ENCODE measurements around the gene TMC1. TPM values are rescaled to one million over a fixed set of nuclear protein-coding genes. Genes with fewer than 3 reads are reported as not detected.

TMC1 gene
- total and polyA plus RNA-seq, 2 of the 8 experiments (the other 6 are each of a cell fraction or from before 2014, with no cell fraction given), result 0.95 to 0.98 TPM

DNA sequence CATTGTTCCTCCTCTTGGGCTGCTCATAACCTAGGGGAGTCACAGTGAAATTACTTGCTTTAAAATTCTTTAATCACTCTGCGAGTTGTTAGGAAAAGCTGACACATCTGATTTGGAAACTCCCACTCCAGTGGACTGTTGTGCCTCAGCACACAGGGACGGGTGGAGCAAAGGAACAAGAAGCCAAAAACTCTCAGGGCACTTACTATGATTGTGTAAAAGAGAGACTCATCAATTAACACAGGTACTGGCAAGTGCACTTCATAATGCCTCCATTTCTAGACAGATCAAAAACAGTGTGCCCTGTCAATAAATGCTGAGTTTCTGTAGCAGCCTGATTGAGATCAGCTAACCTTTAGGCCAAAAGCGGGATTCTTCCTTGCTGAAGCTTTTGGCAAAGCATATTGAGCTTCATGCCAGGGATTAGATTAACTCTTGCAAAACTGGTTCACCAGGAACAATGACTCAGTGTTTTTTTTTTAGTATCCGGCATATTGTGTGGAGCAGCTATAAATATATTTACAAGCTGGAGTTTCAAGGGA lies 55.9 kb downstream of the TMC1 start (continued):
- TF ChIP-seq, protein P1, sequence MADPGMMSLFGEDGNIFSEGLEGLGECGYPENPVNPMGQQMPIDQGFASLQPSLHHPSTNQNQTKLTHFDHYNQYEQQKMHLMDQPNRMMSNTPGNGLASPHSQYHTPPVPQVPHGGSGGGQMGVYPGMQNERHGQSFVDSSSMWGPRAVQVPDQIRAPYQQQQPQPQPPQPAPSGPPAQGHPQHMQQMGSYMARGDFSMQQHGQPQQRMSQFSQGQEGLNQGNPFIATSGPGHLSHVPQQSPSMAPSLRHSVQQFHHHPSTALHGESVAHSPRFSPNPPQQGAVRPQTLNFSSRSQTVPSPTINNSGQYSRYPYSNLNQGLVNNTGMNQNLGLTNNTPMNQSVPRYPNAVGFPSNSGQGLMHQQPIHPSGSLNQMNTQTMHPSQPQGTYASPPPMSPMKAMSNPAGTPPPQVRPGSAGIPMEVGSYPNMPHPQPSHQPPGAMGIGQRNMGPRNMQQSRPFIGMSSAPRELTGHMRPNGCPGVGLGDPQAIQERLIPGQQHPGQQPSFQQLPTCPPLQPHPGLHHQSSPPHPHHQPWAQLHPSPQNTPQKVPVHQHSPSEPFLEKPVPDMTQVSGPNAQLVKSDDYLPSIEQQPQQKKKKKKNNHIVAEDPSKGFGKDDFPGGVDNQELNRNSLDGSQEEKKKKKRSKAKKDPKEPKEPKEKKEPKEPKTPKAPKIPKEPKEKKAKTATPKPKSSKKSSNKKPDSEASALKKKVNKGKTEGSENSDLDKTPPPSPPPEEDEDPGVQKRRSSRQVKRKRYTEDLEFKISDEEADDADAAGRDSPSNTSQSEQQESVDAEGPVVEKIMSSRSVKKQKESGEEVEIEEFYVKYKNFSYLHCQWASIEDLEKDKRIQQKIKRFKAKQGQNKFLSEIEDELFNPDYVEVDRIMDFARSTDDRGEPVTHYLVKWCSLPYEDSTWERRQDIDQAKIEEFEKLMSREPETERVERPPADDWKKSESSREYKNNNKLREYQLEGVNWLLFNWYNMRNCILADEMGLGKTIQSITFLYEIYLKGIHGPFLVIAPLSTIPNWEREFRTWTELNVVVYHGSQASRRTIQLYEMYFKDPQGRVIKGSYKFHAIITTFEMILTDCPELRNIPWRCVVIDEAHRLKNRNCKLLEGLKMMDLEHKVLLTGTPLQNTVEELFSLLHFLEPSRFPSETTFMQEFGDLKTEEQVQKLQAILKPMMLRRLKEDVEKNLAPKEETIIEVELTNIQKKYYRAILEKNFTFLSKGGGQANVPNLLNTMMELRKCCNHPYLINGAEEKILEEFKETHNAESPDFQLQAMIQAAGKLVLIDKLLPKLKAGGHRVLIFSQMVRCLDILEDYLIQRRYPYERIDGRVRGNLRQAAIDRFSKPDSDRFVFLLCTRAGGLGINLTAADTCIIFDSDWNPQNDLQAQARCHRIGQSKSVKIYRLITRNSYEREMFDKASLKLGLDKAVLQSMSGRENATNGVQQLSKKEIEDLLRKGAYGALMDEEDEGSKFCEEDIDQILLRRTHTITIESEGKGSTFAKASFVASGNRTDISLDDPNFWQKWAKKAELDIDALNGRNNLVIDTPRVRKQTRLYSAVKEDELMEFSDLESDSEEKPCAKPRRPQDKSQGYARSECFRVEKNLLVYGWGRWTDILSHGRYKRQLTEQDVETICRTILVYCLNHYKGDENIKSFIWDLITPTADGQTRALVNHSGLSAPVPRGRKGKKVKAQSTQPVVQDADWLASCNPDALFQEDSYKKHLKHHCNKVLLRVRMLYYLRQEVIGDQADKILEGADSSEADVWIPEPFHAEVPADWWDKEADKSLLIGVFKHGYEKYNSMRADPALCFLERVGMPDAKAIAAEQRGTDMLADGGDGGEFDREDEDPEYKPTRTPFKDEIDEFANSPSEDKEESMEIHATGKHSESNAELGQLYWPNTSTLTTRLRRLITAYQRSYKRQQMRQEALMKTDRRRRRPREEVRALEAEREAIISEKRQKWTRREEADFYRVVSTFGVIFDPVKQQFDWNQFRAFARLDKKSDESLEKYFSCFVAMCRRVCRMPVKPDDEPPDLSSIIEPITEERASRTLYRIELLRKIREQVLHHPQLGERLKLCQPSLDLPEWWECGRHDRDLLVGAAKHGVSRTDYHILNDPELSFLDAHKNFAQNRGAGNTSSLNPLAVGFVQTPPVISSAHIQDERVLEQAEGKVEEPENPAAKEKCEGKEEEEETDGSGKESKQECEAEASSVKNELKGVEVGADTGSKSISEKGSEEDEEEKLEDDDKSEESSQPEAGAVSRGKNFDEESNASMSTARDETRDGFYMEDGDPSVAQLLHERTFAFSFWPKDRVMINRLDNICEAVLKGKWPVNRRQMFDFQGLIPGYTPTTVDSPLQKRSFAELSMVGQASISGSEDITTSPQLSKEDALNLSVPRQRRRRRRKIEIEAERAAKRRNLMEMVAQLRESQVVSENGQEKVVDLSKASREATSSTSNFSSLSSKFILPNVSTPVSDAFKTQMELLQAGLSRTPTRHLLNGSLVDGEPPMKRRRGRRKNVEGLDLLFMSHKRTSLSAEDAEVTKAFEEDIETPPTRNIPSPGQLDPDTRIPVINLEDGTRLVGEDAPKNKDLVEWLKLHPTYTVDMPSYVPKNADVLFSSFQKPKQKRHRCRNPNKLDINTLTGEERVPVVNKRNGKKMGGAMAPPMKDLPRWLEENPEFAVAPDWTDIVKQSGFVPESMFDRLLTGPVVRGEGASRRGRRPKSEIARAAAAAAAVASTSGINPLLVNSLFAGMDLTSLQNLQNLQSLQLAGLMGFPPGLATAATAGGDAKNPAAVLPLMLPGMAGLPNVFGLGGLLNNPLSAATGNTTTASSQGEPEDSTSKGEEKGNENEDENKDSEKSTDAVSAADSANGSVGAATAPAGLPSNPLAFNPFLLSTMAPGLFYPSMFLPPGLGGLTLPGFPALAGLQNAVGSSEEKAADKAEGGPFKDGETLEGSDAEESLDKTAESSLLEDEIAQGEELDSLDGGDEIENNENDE (IDR thresholded peaks at IDR 0.05; ENCODE audit: insufficient replicate concordance, low read length), result no peak
- TF ChIP-seq TAF1 (IDR thresholded peaks at IDR 0.05; ENCODE audit: low read depth, low read length) (no peak), CHD2 (IDR thresholded peaks at IDR 0.05; ENCODE audit: low read length) (no peak), CBX5 (IDR thresholded peaks at IDR 0.05; ENCODE audit: low read depth, low read length) (no peak), HDAC2 (IDR thresholded peaks at IDR 0.05; ENCODE audit: borderline replicate concordance in 1 of 2, low read depth in 2 of 2, low read length in 2 of 2) (no peak), TCF12 (IDR thresholded peaks at IDR 0.05; ENCODE audit: low read depth, low read length) (no peak), ZNF274 (IDR thresholded peaks at IDR 0.05; ENCODE audit: borderline replicate concordance, extremely low read depth, low read length) (no peak), KDM5A (IDR thresholded peaks at IDR 0.05; ENCODE audit: low read length) (no peak), RBBP5 (IDR thresholded peaks at IDR 0.05; ENCODE audit: borderline replicate concordance, low read depth, low read length) (no peak)
- TF ChIP-seq, protein P2, sequence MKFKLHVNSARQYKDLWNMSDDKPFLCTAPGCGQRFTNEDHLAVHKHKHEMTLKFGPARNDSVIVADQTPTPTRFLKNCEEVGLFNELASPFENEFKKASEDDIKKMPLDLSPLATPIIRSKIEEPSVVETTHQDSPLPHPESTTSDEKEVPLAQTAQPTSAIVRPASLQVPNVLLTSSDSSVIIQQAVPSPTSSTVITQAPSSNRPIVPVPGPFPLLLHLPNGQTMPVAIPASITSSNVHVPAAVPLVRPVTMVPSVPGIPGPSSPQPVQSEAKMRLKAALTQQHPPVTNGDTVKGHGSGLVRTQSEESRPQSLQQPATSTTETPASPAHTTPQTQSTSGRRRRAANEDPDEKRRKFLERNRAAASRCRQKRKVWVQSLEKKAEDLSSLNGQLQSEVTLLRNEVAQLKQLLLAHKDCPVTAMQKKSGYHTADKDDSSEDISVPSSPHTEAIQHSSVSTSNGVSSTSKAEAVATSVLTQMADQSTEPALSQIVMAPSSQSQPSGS (IDR thresholded peaks at IDR 0.05; ENCODE audit: low read length), result no peak

Data from H1 (cell line).